GM18909 (cell line): ENCODE data around the gene KMT2D.
"Not testable (repeated sequence)": the region's sequence is repeated elsewhere in the genome, so short reads cannot be mapped to it uniquely, and the experiment has no call there.

ENCODE experiments used
- ATAC-seq: cut with Tn5 transposase; IDR thresholded peaks from one replicate; pipeline ENCODE4 v1.9.1; 2021; ENCODE audit warnings: mild to moderate bottlenecking; ENCODE audit not compliant: unreplicated experiment, poor library complexity

Gene KMT2D

GRCh38 chr12:49089821-49090773 is 29.5 kb upstream of the KMT2D start:
- no peak for ATAC-seq

GRCh38 chr12:49088932-49089330 is 28.3 kb upstream of the KMT2D start:
- ATAC-seq, result no peak

- peak; percentile 80 for ATAC-seq
Observed at GRCh38 chr12:49088150-49088931, 27.7 kb upstream of the KMT2D start.

GRCh38 chr12:49086116-49086515 is 25.5 kb upstream of the KMT2D start:
- no peak for ATAC-seq

GRCh38 chr12:49084438-49084837 is 23.8 kb upstream of the KMT2D start:
- ATAC-seq, result no peak

- no peak for ATAC-seq
Observed at GRCh38 chr12:49079793-49080192, 19.2 kb upstream of the KMT2D start.

GRCh38 chr12:49070971-49071370 is 10.4 kb upstream of the KMT2D start:
- ATAC-seq, result no peak

- ATAC-seq, result peak; percentile 96
Observed at GRCh38 chr12:49069507-49070346, 9.1 kb upstream of the KMT2D start, which contains the start of gene RHEBL1. Gene RHEBL1 (minus strand): TSS chr12:49069979. CDS start chr12:49069785, 194 bp downstream.

GRCh38 chr12:49068879-49069506 is 8.4 kb upstream of the KMT2D start:
- no peak for ATAC-seq

- no peak for ATAC-seq
Observed at GRCh38 chr12:49066120-49066519, 5.5 kb upstream of the KMT2D start.

GRCh38 chr12:49064767-49065152 is 4.2 kb upstream of the KMT2D start:
- no peak for ATAC-seq

GRCh38 chr12:49061916-49062315 is 1.3 kb upstream of the KMT2D start:
- not testable (repeated sequence) for ATAC-seq

GRCh38 chr12:49061157-49061650 is 610 bp upstream of the KMT2D start:
- ATAC-seq, result no peak

GRCh38 chr12:49059299-49060171 is 1.1 kb downstream of the KMT2D start:
- ATAC-seq, result peak; percentile 3

- ATAC-seq, result no peak
Observed at GRCh38 chr12:49059045-49059298, 1.6 kb downstream of the KMT2D start.

GRCh38 chr12:49058366-49059044 is 2.1 kb downstream of the KMT2D start:
- ATAC-seq, result no peak

- ATAC-seq, result no peak
Observed at GRCh38 chr12:49057888-49058287, 2.7 kb downstream of the KMT2D start.

- ATAC-seq, result peak; percentile 64
Observed at GRCh38 chr12:49055978-49056754, 4.4 kb downstream of the KMT2D start.
